GF-D8 (cell line): ENCODE measurements around the gene UHRF1.
"Not testable (repeated sequence)": the region's sequence is repeated elsewhere in the genome, so short reads cannot be mapped to it uniquely, and the experiment has no call there.

ENCODE experiments used
- DNase-seq: peaks from one replicate; lab custom pipeline; 2025; lab: John Stamatoyannopoulos, UW

The UHRF1 gene

GRCh38 chr19:4909156-4909896 lies at the start of gene UHRF1:
Gene UHRF1, plus strand, starts transcription at chr19:4909501. Its CDS starts 1,385 bp downstream, at chr19:4910886.
- no peak for DNase-seq

- DNase-seq = no peak
These were observed 49.6 kb upstream of the UHRF1 start for GRCh38 chr19:4859697-4860096.

GRCh38 chr19:4861147-4861546 lies 48.2 kb upstream of the UHRF1 start:
- DNase-seq = no peak

- DNase-seq = no peak
These were observed 42.5 kb upstream of the UHRF1 start for GRCh38 chr19:4866595-4867424.

- DNase-seq = peak; percentile 71
These were observed 41.6 kb upstream of the UHRF1 start, which contains the start of gene PLIN3 for GRCh38 chr19:4867534-4868285. Gene PLIN3, minus strand, starts transcription at chr19:4867667. Its CDS starts 6,273 bp downstream, at chr19:4861394.

- no peak for DNase-seq
These were observed 40.9 kb upstream of the UHRF1 start for GRCh38 chr19:4868286-4868834.

- peak; percentile 28 for DNase-seq
These were observed 39.1 kb upstream of the UHRF1 start for GRCh38 chr19:4870025-4870700.

- DNase-seq = no peak
These were observed 37.6 kb upstream of the UHRF1 start for GRCh38 chr19:4871711-4872110.

GRCh38 chr19:4873930-4874329 lies 35.4 kb upstream of the UHRF1 start:
- no peak for DNase-seq

- DNase-seq = no peak
These were observed 31.4 kb upstream of the UHRF1 start for GRCh38 chr19:4877753-4878490.

GRCh38 chr19:4878491-4878968 lies 30.8 kb upstream of the UHRF1 start:
- DNase-seq = peak; percentile 20

GRCh38 chr19:4879041-4879440 lies 30.3 kb upstream of the UHRF1 start:
- no peak for DNase-seq

GRCh38 chr19:4882874-4883273 lies 26.4 kb upstream of the UHRF1 start:
- not testable (repeated sequence) for DNase-seq

GRCh38 chr19:4884993-4885392 lies 24.3 kb upstream of the UHRF1 start:
- DNase-seq = not testable (repeated sequence)

GRCh38 chr19:4887803-4888202 lies 21.5 kb upstream of the UHRF1 start:
- not testable (repeated sequence) for DNase-seq

GRCh38 chr19:4889034-4889815 lies 20.1 kb upstream of the UHRF1 start:
- no peak for DNase-seq

GRCh38 chr19:4891066-4891465 lies 18.2 kb upstream of the UHRF1 start:
- no peak for DNase-seq

GRCh38 chr19:4892962-4893361 lies 16.3 kb upstream of the UHRF1 start:
- DNase-seq = not testable (repeated sequence)

GRCh38 chr19:4896372-4896771 lies 12.9 kb upstream of the UHRF1 start:
- no peak for DNase-seq

- no peak for DNase-seq
These were observed 12.2 kb upstream of the UHRF1 start for GRCh38 chr19:4897146-4897545.
